ENCODE measurements around the gene AXIN1.

Gene AXIN1

GRCh38 chr16:397736-398332 lies 45.3 kb upstream of the AXIN1 start:
- peak; percentile 48 for TF ChIP-seq CTCF (IDR thresholded peaks at IDR 0.05; ENCODE audit: insufficient read depth, low read depth, low read length, missing control alignments)
- peak overlapping the region; percentile 27 for H3K4me3 ChIP-seq (ENCODE audit: low read length)
- peak; percentile 63 for DNase-seq (ENCODE audit: low read depth)

- TF ChIP-seq CTCF (IDR thresholded peaks at IDR 0.05; ENCODE audit: insufficient read depth, low read depth, low read length, missing control alignments), result no peak
- DNase-seq (ENCODE audit: low read depth), result peak; percentile 22
- H3K4me3 ChIP-seq (ENCODE audit: low read length), result peak within 1 kb of the TSS; percentile 35
Measured at GRCh38 chr16:397135-397661, 44.7 kb upstream of the AXIN1 start, which contains the start of gene NME4. TSS of gene NME4 (plus strand) at chr16:397199. CDS start at chr16:397223, 24 bp downstream.

GRCh38 chr16:396605-397004 lies 44.1 kb upstream of the AXIN1 start:
- peak overlapping the region; percentile 35 for H3K4me3 ChIP-seq (ENCODE audit: low read length)
- peak; percentile 34 for DNase-seq (ENCODE audit: low read depth)
- no peak for TF ChIP-seq CTCF (IDR thresholded peaks at IDR 0.05; ENCODE audit: insufficient read depth, low read depth, low read length, missing control alignments)

GRCh38 chr16:396199-396598 lies 43.7 kb upstream of the AXIN1 start:
- no peak for DNase-seq (ENCODE audit: low read depth)
- TF ChIP-seq CTCF (IDR thresholded peaks at IDR 0.05; ENCODE audit: insufficient read depth, low read depth, low read length, missing control alignments), result no peak
- no peak overlapping the region for H3K4me3 ChIP-seq (ENCODE audit: low read length)

GRCh38 chr16:392450-393030 lies 40.0 kb upstream of the AXIN1 start:
- DNase-seq (ENCODE audit: low read depth), result no peak
- TF ChIP-seq CTCF (IDR thresholded peaks at IDR 0.05; ENCODE audit: insufficient read depth, low read depth, low read length, missing control alignments), result no peak
- H3K4me3 ChIP-seq (ENCODE audit: low read length), result no peak overlapping the region

GRCh38 chr16:391885-392335 lies 39.4 kb upstream of the AXIN1 start:
- DNase-seq (ENCODE audit: low read depth), result peak; percentile 70
- peak; percentile 59 for TF ChIP-seq CTCF (IDR thresholded peaks at IDR 0.05; ENCODE audit: insufficient read depth, low read depth, low read length, missing control alignments)
- no peak overlapping the region for H3K4me3 ChIP-seq (ENCODE audit: low read length)

All from epithelial cell of esophagus (primary cell).